HepG2 (cell line): Measurements from ENCODE around the gene TNXB. TPM values are rescaled to one million over a fixed set of nuclear protein-coding genes. Genes with fewer than 3 reads are reported as not detected.
"Not testable (repeated sequence)": the region's sequence is repeated elsewhere in the genome, so short reads cannot be mapped to it uniquely, and the experiment has no call there.

Experiments used
- ATAC-seq: fragments of 200-7000 bp; cut with Tn5 transposase; 3 replicates; pipeline ENCODE4 v1.9.1; 2020; ENCODE audit warnings: mild to moderate bottlenecking, moderate library complexity
- BruUV-seq: library from RNA; stranded (reverse); fragments of 400-500 nt; replicated peaks from 2 replicates; lab custom pipeline; 2021; lab: Mats Ljungman, UMichigan
- CTCF ChIA-PET: fragments of 300-600 bp; formaldehyde crosslinking; extraction: SDS; loops from one replicate; lab custom pipeline; 2021; ENCODE audit warnings: low total read pairs, inconsistent platforms, low intra/inter-chr PET ratio; lab: Yijun Ruan, JAX
- POLR2A ChIA-PET: fragments of 350-600 bp; sonication (Branson Sonifier 250); formaldehyde crosslinking; loops from one replicate; lab custom pipeline; 2020; ENCODE audit warnings: antibody characterized with exemption, inconsistent platforms; lab: Yijun Ruan, JAX
- DNase-seq: peaks from one replicate; pipeline ENCODE4 v3.0.0-alpha.2; 2015; ENCODE audit warnings: low spot score
- FAIRE-seq: peaks from 3 replicates; lab custom pipeline; 2011; peaks lifted over from hg19 to GRCh38; lab: Jason Lieb, UNC
- H2AFZ ChIP-seq: one replicate; pipeline ENCODE4 v1.6.1; 2011; ENCODE audit warnings: low read length, inconsistent platforms
- H3K27ac ChIP-seq: fragments of 300-600 bp; 3 replicates; pipeline ENCODE4 v1.8.0; 2011; ENCODE audit warnings: mixed run types, mild to moderate bottlenecking, mixed read lengths, low read length, inconsistent platforms; ENCODE audit not compliant: insufficient read depth; ENCODE audit errors: extremely low read length
- H3K27me3 ChIP-seq, 2 experiments: fragments of 200-600 bp in 1 of 2; 2 replicates in 1 of 2; 3 replicates in 1 of 2; pipeline versions ENCODE4 v1.6.0 to v1.8.0; 2011; ENCODE audit warnings: low read length in 2 of 2, mild to moderate bottlenecking in 2 of 2, moderate library complexity in 2 of 2, inconsistent platforms in 1 of 2; ENCODE audit not compliant: insufficient read depth in 2 of 2, control insufficient read depth in 1 of 2
- H3K36me3 ChIP-seq, 2 experiments: fragments of 200-600 bp in 1 of 2; replicated peaks in 1 of 2; 2 replicates in 1 of 2; 3 replicates in 1 of 2; pipeline versions ENCODE4 v1.5.1 to v1.8.0; 2011; ENCODE audit warnings: low read length in 2 of 2, inconsistent platforms in 1 of 2; ENCODE audit not compliant: insufficient read depth in 2 of 2, control insufficient read depth in 1 of 2
- H3K4me1 ChIP-seq: 2 replicates; pipeline ENCODE4 v1.5.1; 2012; ENCODE audit warnings: low read length, inconsistent platforms; ENCODE audit not compliant: insufficient read depth
- H3K4me2 ChIP-seq: 2 replicates; pipeline ENCODE4 v1.6.0; 2011; ENCODE audit warnings: low read depth, low read length, inconsistent platforms
- H3K4me3 ChIP-seq, 3 experiments: fragments of 200-600 bp in 1 of 3; sonication (generic), shearing (Covaris generic) in 1 of 3; replicated peaks in 1 of 3; 2 replicates each; pipeline ENCODE4 v1.5.1; 2011 to 2016; ENCODE audit warnings: low read length in 3 of 3, inconsistent platforms in 2 of 3, low read depth in 2 of 3, mild to moderate bottlenecking in 2 of 3, control low read depth in 1 of 3, mixed read lengths in 1 of 3; ENCODE audit not compliant: insufficient read depth in 1 of 3
- H3K79me2 ChIP-seq: one replicate; pipeline ENCODE4 v1.6.1; 2011; ENCODE audit warnings: low read length, inconsistent platforms; ENCODE audit not compliant: insufficient read depth
- H3K9ac ChIP-seq: 2 replicates; pipeline ENCODE4 v1.6.0; 2011; ENCODE audit warnings: mild to moderate bottlenecking, low read depth, low read length, inconsistent platforms; ENCODE audit not compliant: insufficient read depth
- H3K9me3 ChIP-seq: 2 replicates; pipeline ENCODE4 v1.5.1; 2012; ENCODE audit warnings: mild to moderate bottlenecking, low read length
- H4K20me1 ChIP-seq: 2 replicates; pipeline ENCODE4 v1.6.0; 2011; ENCODE audit warnings: inconsistent platforms, mild to moderate bottlenecking, low read length, moderate library complexity; ENCODE audit not compliant: insufficient read depth
- AGO1 ChIP-seq: fragments of 200-400 bp; formaldehyde crosslinking; IDR thresholded peaks from 2 replicates; pipeline ENCODE4 v1.6.1; 2017; ENCODE audit warnings: mild to moderate bottlenecking, low read depth, low read length, moderate library complexity; ENCODE audit not compliant: poor library complexity, severe bottlenecking
- AGO2 ChIP-seq: fragments of 200-400 bp; formaldehyde crosslinking; optimal IDR thresholded peaks from 2 replicates; pipeline ENCODE3; 2017; ENCODE audit warnings: mild to moderate bottlenecking, low read depth, low read length, moderate library complexity
- KDM2A ChIP-seq: sonication (generic); formaldehyde crosslinking; IDR thresholded peaks from 2 replicates; pipeline ENCODE4 v1.4.0; 2020; ENCODE audit warnings: low read depth, missing genetic modification reagents, borderline replicate concordance
- POLR2G ChIP-seq: fragments of 200-400 bp; formaldehyde crosslinking; IDR thresholded peaks from 2 replicates; pipeline ENCODE4 v1.6.1; 2018; ENCODE audit warnings: mild to moderate bottlenecking, low read depth, low read length, moderate library complexity
- WGBS: methylation state at CpG from one replicate; pipeline ENCODE4 v1.1.6; 2017; ENCODE audit warnings: low lambda C conversion rate; 5-methylcytosine and 5-hydroxymethylcytosine counted together
- in situ Hi-C: cut with HindIII; loops from 2 replicates; pipeline ENCODE4 v1.10.0; 2017; ENCODE audit warnings: low pct_unique_long_range_greater_than_20kb; ENCODE audit not compliant: extremely low pct_ligation_motif_present
- intact Hi-C: fragments of 100-400 bp; cut with micrococcal nuclease; formaldehyde crosslinking; loops from one replicate; pipeline ENCODE4 v1.10.0; 2022; ENCODE audit not compliant: unreplicated experiment
- polyA plus RNA-seq, 8 experiments: library from polyadenylated mRNA; depleted of rRNA in 3 of 8; stranded (reverse) in 7 of 8; unstranded in 1 of 8; fragments of >200 nt; fragmentation: Illumina TruSeq in 4 of 8; extraction: Trizol in 4 of 8; gene quantifications; 2 replicates each; pipeline versions ENCODE4 v1.2.1 to v1.2.3, GENCODE V29; 2011 to 2016; ENCODE audit warnings: low read depth in 4 of 8, missing spikeins in 1 of 8, mixed read lengths in 1 of 8; ENCODE audit not compliant: insufficient read depth in 1 of 8
- total RNA-seq, 5 experiments: library from RNA; depleted of rRNA; stranded (reverse); fragments of >200 nt; fragmentation: Illumina TruSeq; extraction: Trizol; gene quantifications; 2 replicates each; pipeline ENCODE4 v1.2.3, GENCODE V29; 2016; ENCODE audit warnings: low read depth in 1 of 5

The TNXB gene
- total and polyA plus RNA-seq, 2 of the 13 experiments (the other 11 are each of a cell fraction or from before 2014, with no cell fraction given) = 1.6 to 2.7 TPM

DNA sequence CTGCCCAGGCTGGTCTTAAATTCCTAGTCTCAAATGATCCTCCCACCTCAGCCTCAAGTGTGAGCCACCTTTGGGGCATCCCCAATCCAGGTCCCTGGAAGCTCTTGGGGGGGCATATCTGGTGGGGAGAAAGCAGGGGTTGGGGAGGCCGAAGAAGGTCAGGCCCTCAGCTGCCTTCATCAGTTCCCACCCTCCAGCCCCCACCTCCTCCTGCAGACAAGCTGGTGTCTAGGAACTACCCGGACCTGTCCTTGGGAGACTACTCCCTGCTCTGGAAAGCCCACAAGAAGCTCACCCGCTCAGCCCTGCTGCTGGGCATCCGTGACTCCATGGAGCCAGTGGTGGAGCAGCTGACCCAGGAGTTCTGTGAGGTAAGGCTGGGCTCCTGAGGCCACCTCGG is 70.3 kb downstream of the TNXB start:
- H4K20me1 ChIP-seq = not testable (repeated sequence)
- peak; percentile 4; the same call in 1 of the 2 replicates for TF ChIP-seq POLR2G
- 0 out of 2 replicates have a peak, but pooled peaks have one; percentile 35 for TF ChIP-seq KDM2A
- TF ChIP-seq, all 625 proteins: peak for 2; not testable (repeated sequence) for 623
- in situ Hi-C loops, DNase-seq, BruUV-seq, H3K9ac ChIP-seq, H3K9me3 ChIP-seq, POLR2A ChIA-PET, H3K79me2 ChIP-seq, ATAC-seq, CTCF ChIA-PET, H3K27me3 ChIP-seq, H2AFZ ChIP-seq, intact Hi-C loops, H3K4me3 ChIP-seq, H3K36me3 ChIP-seq, H3K27ac ChIP-seq: not testable (repeated sequence)
- 54% methylated on average over 2 of the region's 5 CpGs for WGBS
- peak; percentile 4 for FAIRE-seq
- Histone ChIP-seq H3K4me2 (0 out of 2 replicates have a peak overlapping the region, but pooled peaks have one; percentile 7), H3K4me1 (peaks cover 40% of the 10 kb centered on the region)

DNA sequence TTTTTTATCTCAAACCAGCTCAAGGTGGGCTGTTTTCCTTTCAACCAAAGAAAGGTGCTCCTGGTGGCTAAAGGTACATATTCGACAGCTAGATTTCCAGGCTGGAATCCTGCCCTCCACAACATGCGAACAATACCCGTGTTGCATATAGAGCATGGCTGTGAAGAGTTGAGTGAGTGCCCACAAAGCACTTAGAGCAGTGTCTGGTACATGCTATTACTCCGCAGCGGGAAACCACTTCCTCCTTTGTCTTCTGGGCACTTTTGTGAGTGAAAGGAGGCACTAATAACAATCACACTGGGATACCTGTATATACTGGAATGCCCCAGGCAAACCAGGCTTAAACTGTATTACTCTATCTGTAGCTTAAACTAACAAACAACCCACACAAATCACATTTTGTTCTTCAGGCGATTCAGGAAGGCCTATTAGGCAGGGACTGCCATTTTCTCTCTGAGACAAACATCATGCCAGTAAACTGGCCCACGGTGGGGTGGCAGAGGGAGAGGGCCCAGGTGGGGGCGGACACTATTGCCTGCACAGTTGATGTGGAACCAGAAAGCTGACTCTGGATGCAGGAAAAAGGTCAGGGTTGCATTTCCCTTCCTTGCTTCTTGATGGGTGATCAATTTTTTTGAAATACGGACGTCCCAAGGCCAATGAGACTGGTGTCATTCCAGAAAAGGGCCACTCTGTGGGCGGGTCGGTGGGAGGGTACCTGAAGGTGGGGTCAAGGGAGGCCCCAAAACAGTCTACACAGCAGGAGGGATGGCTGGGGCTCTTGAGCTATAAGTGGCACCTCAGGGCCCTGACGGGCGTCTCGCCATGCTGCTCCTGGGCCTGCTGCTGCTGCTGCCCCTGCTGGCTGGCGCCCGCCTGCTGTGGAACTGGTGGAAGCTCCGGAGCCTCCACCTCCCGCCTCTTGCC is 71.3 kb downstream of the TNXB start, which contains the start of gene CYP21A2:
CYP21A2 (plus strand) TSS at position 818 of the 927 bp plus-strand sequence; CDS start at position 826, 8 bp downstream.
- 89% methylated on average over 14 of the region's 19 CpGs for WGBS
- H3K9me3 ChIP-seq, in situ Hi-C loops, CTCF ChIA-PET, H3K4me3 ChIP-seq, H3K27me3 ChIP-seq, H2AFZ ChIP-seq, H3K27ac ChIP-seq, ATAC-seq, H3K79me2 ChIP-seq, H4K20me1 ChIP-seq, POLR2A ChIA-PET, intact Hi-C loops, BruUV-seq, H3K36me3 ChIP-seq, H3K9ac ChIP-seq, DNase-seq: not testable (repeated sequence)
- Histone ChIP-seq H3K4me2 (peak within 1 kb of the TSS; percentile 45; the same call in 1 of the 2 replicates), H3K4me1 (peaks cover 35% of the 10 kb centered on the region)
- peak; percentile 30 for FAIRE-seq
- TF ChIP-seq AGO1 (peak; percentile 60), AGO2 (peak; percentile 25)
